Neuronal stem cell (in vitro differentiated cells): ENCODE measurements around the gene TRIM17.

Experiments used
- DNase-seq: peaks from one replicate; pipeline ENCODE4 v3.0.0-alpha.2; 2013; ENCODE audit warnings: low spot score
- H2AFZ ChIP-seq: one replicate; pipeline ENCODE4 v1.6.1; 2013; ENCODE audit warnings: mild to moderate bottlenecking, low read length, inconsistent platforms
- H2AK5ac ChIP-seq: 2 replicates; pipeline ENCODE4 v1.6.1; 2013; ENCODE audit warnings: low read depth, mild to moderate bottlenecking, inconsistent platforms, low read length, moderate library complexity, mixed read lengths
- H2BK120ac ChIP-seq: 2 replicates; pipeline ENCODE4 v1.6.1; 2013; ENCODE audit warnings: low read depth, mild to moderate bottlenecking, inconsistent platforms, low read length, moderate library complexity, mixed read lengths
- H2BK12ac ChIP-seq: one replicate; pipeline ENCODE4 v1.6.1; 2013; ENCODE audit warnings: low read length, inconsistent platforms
- H2BK15ac ChIP-seq: 2 replicates; pipeline ENCODE4 v1.6.1; 2013; ENCODE audit warnings: mild to moderate bottlenecking, low read length, inconsistent platforms, mixed read lengths
- H2BK5ac ChIP-seq: one replicate; pipeline ENCODE4 v1.6.1; 2013; ENCODE audit warnings: inconsistent platforms, mild to moderate bottlenecking, low read length, moderate library complexity
- H3K14ac ChIP-seq: one replicate; pipeline ENCODE4 v1.6.1; 2013; ENCODE audit warnings: low read length, inconsistent platforms
- H3K18ac ChIP-seq: 2 replicates; pipeline ENCODE4 v1.6.1; 2013; ENCODE audit warnings: low read length, inconsistent platforms
- H3K23ac ChIP-seq: 2 replicates; pipeline ENCODE4 v1.6.1; 2013; ENCODE audit warnings: low read depth, mild to moderate bottlenecking, mixed read lengths, low read length, inconsistent platforms; ENCODE audit not compliant: poor library complexity
- H3K27ac ChIP-seq: replicated peaks from 3 replicates; pipeline ENCODE4 v1.5.1; 2013; ENCODE audit warnings: low read length, inconsistent platforms
- H3K27me3 ChIP-seq, 3 experiments: 2 replicates each; pipeline ENCODE4 v1.6.1; 2013; ENCODE audit warnings: low read length in 3 of 3, mild to moderate bottlenecking in 2 of 3, inconsistent platforms in 1 of 3, low read depth in 1 of 3, mixed read lengths in 1 of 3, moderate library complexity in 1 of 3; ENCODE audit not compliant: control insufficient read depth in 3 of 3, insufficient read depth in 3 of 3
- H3K36me3 ChIP-seq, 2 donors: replicated peaks in 1 of 2; 2 replicates each; pipeline ENCODE4 v1.6.1; 2013; ENCODE audit warnings: low read length in 2 of 2; ENCODE audit not compliant: control insufficient read depth in 2 of 2, insufficient read depth in 2 of 2
- H3K4ac ChIP-seq: 2 replicates; pipeline ENCODE4 v1.6.1; 2013; ENCODE audit warnings: inconsistent platforms, mild to moderate bottlenecking, low read length, moderate library complexity
- H3K4me1 ChIP-seq, 2 donors: 1 replicate in 1 of 2; 2 replicates in 1 of 2; pipeline ENCODE4 v1.6.1; 2013; ENCODE audit warnings: low read length in 2 of 2, low read depth in 1 of 2; ENCODE audit not compliant: control insufficient read depth in 2 of 2, insufficient read depth in 1 of 2
- H3K4me2 ChIP-seq: one replicate; pipeline ENCODE4 v1.6.1; 2013; ENCODE audit warnings: mild to moderate bottlenecking, low read length, inconsistent platforms; ENCODE audit not compliant: insufficient read depth, poor library complexity, severe bottlenecking
- H3K4me3 ChIP-seq, 2 donors: 2 replicates each; pipeline ENCODE4 v1.5.1; 2013; ENCODE audit warnings: low read length in 2 of 2, mild to moderate bottlenecking in 2 of 2, inconsistent platforms in 1 of 2, moderate library complexity in 1 of 2
- H3K79me1 ChIP-seq: one replicate; pipeline ENCODE4 v1.6.1; 2013; ENCODE audit warnings: low read depth, mild to moderate bottlenecking, inconsistent platforms, low read length, moderate library complexity
- H3K9ac ChIP-seq: one replicate; pipeline ENCODE4 v1.6.1; 2013; ENCODE audit warnings: mild to moderate bottlenecking, low read depth, low read length, inconsistent platforms; ENCODE audit not compliant: poor library complexity
- H3K9me3 ChIP-seq, 2 donors: replicated peaks in 1 of 2; 2 replicates each; pipeline versions ENCODE3 to v1.6.1; 2013; ENCODE audit warnings: low read length in 2 of 2, mild to moderate bottlenecking in 2 of 2, inconsistent platforms in 1 of 2, low read depth in 1 of 2, mixed read lengths in 1 of 2, moderate library complexity in 1 of 2; ENCODE audit not compliant: control insufficient read depth in 2 of 2, insufficient read depth in 1 of 2
- H4K8ac ChIP-seq: one replicate; pipeline ENCODE4 v1.6.1; 2013; ENCODE audit warnings: low read depth, mild to moderate bottlenecking, inconsistent platforms, low read length, moderate library complexity
- H4K91ac ChIP-seq: one replicate; pipeline ENCODE4 v1.6.1; 2013; ENCODE audit warnings: low read length, low read depth, mild to moderate bottlenecking, inconsistent platforms; ENCODE audit not compliant: poor library complexity
- WGBS, 2 donors: extraction: QIAGEN DNeasy Blood & Tissue Kit; methylation state at CpG; one replicate each; pipeline ENCODE4 v1.1.7; 2013; ENCODE audit warnings: missing lambda C conversion rate in 2 of 2, mixed read lengths in 1 of 2; ENCODE audit not compliant: insufficient read length in 2 of 2, insufficient replicate concordance in 1 of 2; ENCODE audit errors: extremely low coverage in 2 of 2; 5-methylcytosine and 5-hydroxymethylcytosine counted together

The TRIM17 gene

GRCh38 chr1:228413241-228414010, 3.2 kb downstream of the TRIM17 start:
- H3K27me3 ChIP-seq = peaks cover 0 to 11% (median 0%) of the 10 kb centered on the region in 3 experiments
- H3K23ac ChIP-seq = no peak overlapping the region
- no peak overlapping the region for H2AK5ac ChIP-seq
- no peak overlapping the region for H2BK15ac ChIP-seq
- peaks cover under 1 to 15% of the 10 kb centered on the region in 2 donors for H3K4me1 ChIP-seq
- no peak overlapping the region for H3K27ac ChIP-seq
- no peak overlapping the region for H3K4me2 ChIP-seq
- H2BK5ac ChIP-seq = no peak overlapping the region
- H3K9me3 ChIP-seq = peaks cover 0 to 3% of the 10 kb centered on the region in 2 donors
- DNase-seq = no peak
- H3K36me3 ChIP-seq = peaks cover 16 to 21% of the 10 kb centered on the region in 2 donors
- H3K9ac ChIP-seq = no peak overlapping the region
- H2BK12ac ChIP-seq = no peak overlapping the region
- H3K4ac ChIP-seq = no peak overlapping the region
- no peak overlapping the region for H2BK120ac ChIP-seq
- peaks cover 3% of the 10 kb centered on the region for H3K79me1 ChIP-seq
- WGBS, 2 donors = no CpG with 5 or more reads among the region's 10 CpGs
- H2AFZ ChIP-seq = no peak overlapping the region
- no peak overlapping the region for H4K8ac ChIP-seq
- no peak overlapping the region for H3K14ac ChIP-seq
- no peak overlapping the region for H3K4me3 ChIP-seq
- H3K18ac ChIP-seq = no peak overlapping the region
- no peak overlapping the region for H4K91ac ChIP-seq

DNA sequence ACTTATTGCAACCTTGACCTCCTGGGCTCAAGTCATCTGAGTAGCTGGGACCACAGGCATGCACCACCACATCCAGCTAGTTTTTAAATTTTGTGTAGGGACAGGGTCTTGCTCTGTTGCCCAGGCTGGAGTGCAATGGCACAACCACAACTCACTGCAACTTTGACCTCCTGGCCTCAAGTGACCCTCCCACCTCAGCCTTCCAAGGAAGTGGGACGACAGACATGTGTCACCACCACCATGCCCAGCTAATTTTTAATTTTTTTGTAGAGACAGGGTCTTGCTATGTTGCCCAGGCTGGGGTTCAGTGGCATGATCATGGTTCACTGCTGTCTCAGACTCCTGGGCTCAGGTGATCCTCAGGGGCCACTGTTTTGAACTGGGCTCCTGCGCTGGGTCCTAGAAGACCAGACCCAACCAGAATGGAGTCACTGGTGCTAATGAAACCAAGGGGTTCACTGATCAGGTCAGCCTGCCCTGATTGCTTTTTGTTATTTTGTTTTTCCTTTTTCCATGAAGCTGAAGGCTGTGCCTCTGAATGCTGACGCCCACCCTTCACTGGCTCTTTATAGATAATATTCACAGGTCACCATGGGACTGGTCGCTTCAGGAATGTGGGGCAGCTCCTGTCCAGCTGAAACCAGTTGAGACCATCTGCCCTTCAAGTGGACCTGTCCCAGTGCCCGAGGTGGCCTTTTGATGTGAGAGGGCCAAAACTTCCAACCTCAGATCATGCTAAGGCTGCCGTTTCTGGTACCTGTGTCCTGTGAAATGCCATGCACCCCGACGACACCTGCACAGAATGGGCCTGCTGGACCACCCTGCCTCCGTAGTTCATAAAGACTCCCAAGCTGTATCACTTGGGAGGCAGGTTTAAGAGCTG, 4.9 kb downstream of the TRIM17 start:
- H3K4me1 ChIP-seq = peaks cover 5 to 22% of the 10 kb centered on the region in 2 donors
- H3K36me3 ChIP-seq = peaks cover 16 to 21% of the 10 kb centered on the region in 2 donors
- no peak overlapping the region for H2AFZ ChIP-seq
- no peak overlapping the region for H2BK12ac ChIP-seq
- H2BK15ac ChIP-seq = no peak overlapping the region
- no peak overlapping the region for H2AK5ac ChIP-seq
- peaks cover 5% of the 10 kb centered on the region for H3K79me1 ChIP-seq
- no peak overlapping the region for H4K8ac ChIP-seq
- H3K14ac ChIP-seq = no peak overlapping the region
- no peak overlapping the region for H3K18ac ChIP-seq
- DNase-seq = no peak
- no peak overlapping the region for H3K23ac ChIP-seq
- no peak overlapping the region for H3K4me2 ChIP-seq
- peaks cover 0 to 6% (median 0%) of the 10 kb centered on the region in 3 experiments for H3K27me3 ChIP-seq
- no peak overlapping the region for H3K27ac ChIP-seq
- no peak overlapping the region for H3K4ac ChIP-seq
- no CpG with 5 or more reads among the region's 9 CpGs for WGBS, 2 donors
- H3K9ac ChIP-seq = peak overlapping the region; percentile 47
- H2BK5ac ChIP-seq = no peak overlapping the region
- no peak overlapping the region for H4K91ac ChIP-seq
- H3K4me3 ChIP-seq = no peak overlapping the region
- H2BK120ac ChIP-seq = no peak overlapping the region
- H3K9me3 ChIP-seq = peaks cover 0 to 3% of the 10 kb centered on the region in 2 donors

GRCh38 chr1:228411121-228411520, 5.5 kb downstream of the TRIM17 start:
- H3K18ac ChIP-seq = no peak overlapping the region
- WGBS, 2 donors = no CpG with 5 or more reads among the region's 5 CpGs

DNA sequence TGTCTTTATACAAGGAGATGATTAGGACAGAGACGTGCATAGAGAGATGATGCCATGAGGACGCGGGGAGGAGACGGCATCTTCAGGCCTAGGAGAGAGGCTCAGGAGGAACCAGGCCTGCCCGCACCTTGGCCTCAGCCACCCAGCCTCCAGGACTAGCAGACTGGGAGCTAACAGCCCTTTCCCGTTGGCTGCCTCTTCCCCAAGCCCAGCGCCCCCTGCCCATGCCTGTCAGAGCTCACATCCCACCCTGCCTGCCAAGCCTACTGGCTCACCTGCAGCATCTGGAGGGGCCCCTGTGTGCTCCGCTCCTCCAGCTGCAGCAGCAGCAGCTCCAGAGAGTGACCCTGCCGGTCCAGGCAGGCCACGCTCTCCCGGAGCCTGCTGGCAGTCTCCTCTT, 6.0 kb downstream of the TRIM17 start:
- no CpG with 5 or more reads among the region's 11 CpGs for WGBS, 2 donors

More at GRCh38 chr1:228411121-228411520, 5.5 kb downstream of the TRIM17 start:
- Histone ChIP-seq H2BK15ac (no peak overlapping the region), H3K4me1 (peaks cover 5 to 22% of the 10 kb centered on the region in 2 donors), H3K27me3 (peaks cover 0 to 6% (median 0%) of the 10 kb centered on the region in 3 experiments), H3K23ac (no peak overlapping the region), H3K27ac (no peak overlapping the region), H3K4ac (no peak overlapping the region), H2AFZ (no peak overlapping the region), H4K8ac (no peak overlapping the region), H3K9me3 (peaks cover 0 to 3% of the 10 kb centered on the region in 2 donors), H3K9ac (no peak overlapping the region), H3K14ac (no peak overlapping the region), H2BK120ac (no peak overlapping the region), H2BK5ac (no peak overlapping the region), H3K4me2 (no peak overlapping the region), H3K4me3 (no peak overlapping the region), H3K79me1 (peaks cover 9% of the 10 kb centered on the region), H2BK12ac (no peak overlapping the region), H2AK5ac (no peak overlapping the region), H4K91ac (no peak overlapping the region), H3K36me3 (peaks cover 16 to 21% of the 10 kb centered on the region in 2 donors)
- DNase-seq = no peak

More for the DNA sequence above, 6.0 kb downstream of the TRIM17 start:
- H2AFZ ChIP-seq = no peak overlapping the region
- H3K18ac ChIP-seq = no peak overlapping the region
- no peak overlapping the region for H3K9ac ChIP-seq
- no peak overlapping the region for H3K14ac ChIP-seq
- no peak overlapping the region for H3K23ac ChIP-seq
- H2BK5ac ChIP-seq = no peak overlapping the region
- no peak overlapping the region for H3K4ac ChIP-seq
- no peak for DNase-seq
- peak overlapping the region; percentile 6 for H2AK5ac ChIP-seq
- no peak overlapping the region for H2BK15ac ChIP-seq
- peaks cover 0 to 3% of the 10 kb centered on the region in 2 donors for H3K9me3 ChIP-seq
- peaks cover 16 to 21% of the 10 kb centered on the region in 2 donors for H3K36me3 ChIP-seq
- peaks cover 6 to 19% of the 10 kb centered on the region in 2 donors for H3K4me1 ChIP-seq
- H3K4me2 ChIP-seq = no peak overlapping the region
- H3K27me3 ChIP-seq = peaks cover 0 to 2% (median 0%) of the 10 kb centered on the region in 3 experiments
- H3K79me1 ChIP-seq = peaks cover 9% of the 10 kb centered on the region
- H4K8ac ChIP-seq = no peak overlapping the region
- no peak overlapping the region for H4K91ac ChIP-seq
- no peak overlapping the region for H3K4me3 ChIP-seq
- no peak overlapping the region for H2BK12ac ChIP-seq
- H3K27ac ChIP-seq = no peak overlapping the region
- H2BK120ac ChIP-seq = no peak overlapping the region
